22Rv1 (cell line): Measurements from ENCODE around the gene STX4.

Experiments
- CTCF ChIP-seq: fragments of 450-650 bp; IDR thresholded peaks from 2 replicates; pipeline ENCODE4 v1.5.1; 2017; ENCODE audit warnings: mild to moderate bottlenecking
- ZFX ChIP-seq: fragments of 450-650 bp; IDR thresholded peaks from 2 replicates; pipeline ENCODE4 v1.6.1; 2017; ENCODE audit warnings: antibody characterized with exemption, borderline replicate concordance

GRCh38 chr16:31006589-31006988 lies 26.8 kb upstream of the STX4 start:
- TF ChIP-seq CTCF = no peak
- no peak for TF ChIP-seq ZFX
